DLD1 (cell line): Measurements from ENCODE around the gene LRRC3B.

Experiments used
- in situ Hi-C: cut with HindIII; loops from 2 replicates; pipeline ENCODE4 v1.10.0; 2017; ENCODE audit warnings: low sequenced_read_pairs

LRRC3B gene

DNA sequence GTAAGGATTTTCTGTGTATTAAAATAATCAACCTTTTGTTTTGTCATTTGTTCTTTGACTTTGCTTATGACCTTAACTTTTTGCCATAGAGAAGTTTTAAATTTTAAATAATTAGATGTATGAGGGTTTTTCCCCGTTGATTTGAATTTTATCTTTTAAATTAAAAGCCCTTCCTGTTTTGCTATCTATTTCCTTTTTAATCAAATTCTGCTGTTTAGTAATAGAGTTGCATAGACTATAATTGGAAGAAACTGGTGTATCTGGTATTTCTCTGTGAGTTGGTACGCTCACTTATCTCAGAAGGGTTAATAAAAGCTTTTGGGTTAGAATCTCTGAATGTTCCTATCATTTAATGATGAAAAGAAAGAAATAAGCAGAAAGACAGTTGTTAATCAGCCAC lies 82.2 kb downstream of the LRRC3B start:
- in situ Hi-C loops, result no loop called here

- in situ Hi-C loops, result no loop called here
Observed at GRCh38 chr3:26708501-26708900, 85.9 kb downstream of the LRRC3B start.

DNA sequence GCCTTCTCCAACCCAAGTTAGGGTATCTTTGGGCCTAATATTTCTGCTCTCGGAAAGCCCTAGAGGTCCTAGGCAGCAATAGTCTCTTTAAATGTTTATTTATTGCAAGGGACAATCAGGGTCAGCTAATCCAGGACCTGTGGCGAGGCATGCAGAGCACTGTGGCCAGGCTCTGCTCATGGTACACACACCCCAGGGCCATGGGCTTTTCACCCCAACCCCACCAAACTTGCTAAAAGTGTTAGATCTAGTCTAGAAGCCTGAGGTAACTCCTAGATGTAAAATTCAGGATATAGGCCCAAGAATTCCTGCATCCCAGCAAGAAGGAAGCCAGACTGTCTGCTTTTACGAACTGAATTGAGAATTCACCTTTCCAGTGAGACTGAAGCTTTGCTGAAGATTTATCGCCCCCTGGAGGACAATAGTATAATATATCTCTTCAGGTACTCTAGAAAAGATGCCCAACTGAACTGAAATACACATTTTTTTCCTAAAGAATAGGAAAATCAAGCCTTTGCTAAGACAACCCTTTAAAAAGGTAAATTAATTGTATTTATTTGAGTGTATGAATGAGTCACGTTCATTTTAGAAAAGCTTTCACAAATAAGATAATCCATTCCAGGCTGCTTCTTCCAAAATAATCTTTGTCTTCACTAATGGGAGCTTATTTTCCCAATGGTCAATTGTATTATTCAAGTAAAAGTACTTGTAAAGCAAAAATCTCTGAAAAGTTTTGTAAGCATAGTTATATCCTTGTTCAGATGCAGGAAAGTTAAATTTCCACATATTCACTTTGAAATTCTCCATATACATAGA lies 89.8 kb downstream of the LRRC3B start:
- in situ Hi-C loops, result no loop called here

DNA sequence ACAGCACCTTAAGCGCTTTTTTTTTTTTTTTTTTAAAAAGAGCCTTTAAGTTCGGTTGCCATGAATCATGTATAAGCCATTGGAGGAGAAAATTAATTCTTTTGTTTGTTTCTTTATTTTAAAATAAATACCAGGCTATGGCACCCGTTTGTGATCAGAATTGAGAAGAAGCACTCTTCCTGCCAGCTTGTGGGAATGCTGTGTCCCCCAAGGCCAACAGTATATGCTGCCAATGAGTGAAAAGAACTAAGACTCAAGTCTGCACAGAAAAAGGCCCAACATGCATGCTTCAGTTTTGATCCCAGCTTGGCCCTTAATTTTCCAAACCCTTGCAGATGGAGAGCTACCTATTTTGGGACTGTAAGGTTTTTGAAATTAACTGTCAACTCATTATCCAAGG lies 90.5 kb downstream of the LRRC3B start:
- in situ Hi-C loops, result no loop called here

DNA sequence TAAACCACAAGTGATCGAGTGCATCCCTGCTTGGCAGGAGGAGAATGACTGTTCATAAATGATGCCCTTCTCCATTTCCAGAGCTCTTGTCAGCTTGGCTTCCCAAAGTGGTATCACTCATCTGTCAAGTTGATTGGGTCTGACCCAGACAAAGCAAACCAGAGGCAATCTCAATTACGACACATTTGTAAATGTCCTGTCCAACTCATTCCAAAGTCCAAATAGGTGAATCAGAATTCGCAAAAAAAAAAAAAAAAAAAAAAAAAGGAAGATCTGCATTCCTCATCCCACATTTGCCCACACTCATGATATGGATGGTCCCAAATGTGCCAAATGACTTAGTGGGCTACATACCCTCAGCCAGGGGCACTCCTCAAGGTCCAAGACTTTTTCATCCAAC lies 91.9 kb downstream of the LRRC3B start:
- in situ Hi-C loops, result no loop called here

- in situ Hi-C loops, result no loop called here
Observed at GRCh38 chr3:26715431-26715830, 92.9 kb downstream of the LRRC3B start.

DNA sequence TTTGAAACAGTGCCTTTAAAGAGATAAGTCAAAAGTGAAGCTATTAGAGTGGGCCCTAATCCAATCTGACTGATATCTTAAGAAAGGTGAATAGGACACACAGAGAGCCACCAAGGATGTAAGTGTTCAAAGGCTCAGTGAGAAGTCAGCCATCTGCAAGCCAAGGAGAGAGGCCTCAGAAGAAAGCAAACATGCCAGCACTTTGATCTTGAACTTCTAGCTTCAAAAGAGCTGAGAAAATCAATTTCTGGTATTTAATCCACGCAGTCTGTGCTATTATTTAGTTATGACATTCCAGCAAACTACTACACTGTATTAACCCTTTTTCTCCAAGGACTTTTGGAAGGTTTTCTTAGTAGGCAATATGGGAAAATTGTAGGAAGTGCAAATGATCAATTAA lies 95.7 kb downstream of the LRRC3B start:
- in situ Hi-C loops, result no loop called here

- in situ Hi-C loops, result no loop called here
Observed at GRCh38 chr3:26719134-26719533, 96.6 kb downstream of the LRRC3B start.

- in situ Hi-C loops, result no loop called here
Observed at GRCh38 chr3:26721047-26721446, 98.5 kb downstream of the LRRC3B start.

GRCh38 chr3:26731843-26732242 lies 109.3 kb downstream of the LRRC3B start:
- in situ Hi-C loops, result no loop called here

GRCh38 chr3:26750263-26750662 lies 127.7 kb downstream of the LRRC3B start:
- in situ Hi-C loops, result no loop called here

DNA sequence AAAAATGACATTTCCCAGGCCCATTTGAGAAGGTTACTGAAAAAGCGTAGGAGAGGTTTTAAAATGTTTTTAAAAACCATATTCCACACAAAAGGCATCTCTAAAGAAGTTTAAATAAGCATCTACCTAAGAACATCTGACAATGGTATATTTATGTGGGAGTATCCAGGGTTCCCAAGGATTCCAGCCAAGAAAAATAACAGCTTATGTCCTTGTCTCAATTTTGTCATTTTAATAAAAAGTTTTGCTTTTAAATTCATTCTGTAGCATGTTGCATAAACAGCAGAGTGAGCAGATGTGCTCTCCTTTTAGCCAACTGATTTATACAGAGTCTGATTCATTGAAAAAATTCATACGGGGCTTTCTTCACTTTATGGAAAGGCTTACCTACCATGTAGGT lies 129.9 kb downstream of the LRRC3B start:
- in situ Hi-C loops, result no loop called here

DNA sequence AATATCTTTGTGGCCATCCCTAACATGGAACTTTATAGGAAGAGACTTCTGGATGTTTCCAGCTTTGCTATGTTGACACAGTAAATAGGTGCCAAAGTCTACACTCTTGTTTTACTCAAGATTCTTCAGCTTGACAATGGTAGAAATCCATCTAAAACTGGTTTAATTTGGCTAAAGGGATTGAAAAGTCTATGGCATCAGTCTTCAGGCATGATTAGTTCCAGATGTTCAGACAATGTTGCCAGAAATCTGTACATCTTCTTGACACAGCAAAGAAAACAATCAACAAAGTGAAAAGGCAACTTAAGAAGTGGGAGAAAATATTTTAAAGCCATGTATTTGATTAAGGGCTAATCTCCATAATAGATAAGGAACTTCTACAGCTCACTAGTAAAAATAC lies 130.5 kb downstream of the LRRC3B start:
- in situ Hi-C loops, result no loop called here

DNA sequence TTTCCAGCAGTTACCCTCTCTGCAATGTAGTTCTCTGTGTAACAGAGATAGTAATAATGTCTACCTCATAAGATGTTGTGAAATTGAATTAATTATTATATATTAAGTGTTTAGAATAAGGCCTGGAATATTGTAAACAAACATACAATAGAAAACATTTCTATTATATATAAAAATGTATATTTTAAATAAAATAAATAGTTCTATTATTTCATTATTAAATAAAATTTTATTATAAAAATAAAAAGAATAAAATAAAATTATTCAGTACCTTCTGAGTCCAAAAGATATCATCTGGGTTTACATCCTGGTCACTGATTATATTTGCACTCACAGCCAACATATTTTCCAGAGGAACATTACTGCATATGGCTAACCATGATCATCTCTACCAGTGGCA lies 135.4 kb downstream of the LRRC3B start:
- in situ Hi-C loops, result no loop called here
